NB4 (cell line): Measurements from ENCODE around the gene PLA2R1.

ENCODE experiments used
- POLR2A ChIP-seq: IDR thresholded peaks from 2 replicates; pipeline ENCODE4 v1.6.1; 2011; ENCODE audit warnings: mild to moderate bottlenecking; ENCODE audit not compliant: insufficient read length; ENCODE audit errors: extremely low read depth
- TF ChIP-seq, protein P1 (sequence below): IDR thresholded peaks from one replicate; pipeline ENCODE4 v1.5.1; 2012; ENCODE audit warnings: low read depth, low read length

DNA sequence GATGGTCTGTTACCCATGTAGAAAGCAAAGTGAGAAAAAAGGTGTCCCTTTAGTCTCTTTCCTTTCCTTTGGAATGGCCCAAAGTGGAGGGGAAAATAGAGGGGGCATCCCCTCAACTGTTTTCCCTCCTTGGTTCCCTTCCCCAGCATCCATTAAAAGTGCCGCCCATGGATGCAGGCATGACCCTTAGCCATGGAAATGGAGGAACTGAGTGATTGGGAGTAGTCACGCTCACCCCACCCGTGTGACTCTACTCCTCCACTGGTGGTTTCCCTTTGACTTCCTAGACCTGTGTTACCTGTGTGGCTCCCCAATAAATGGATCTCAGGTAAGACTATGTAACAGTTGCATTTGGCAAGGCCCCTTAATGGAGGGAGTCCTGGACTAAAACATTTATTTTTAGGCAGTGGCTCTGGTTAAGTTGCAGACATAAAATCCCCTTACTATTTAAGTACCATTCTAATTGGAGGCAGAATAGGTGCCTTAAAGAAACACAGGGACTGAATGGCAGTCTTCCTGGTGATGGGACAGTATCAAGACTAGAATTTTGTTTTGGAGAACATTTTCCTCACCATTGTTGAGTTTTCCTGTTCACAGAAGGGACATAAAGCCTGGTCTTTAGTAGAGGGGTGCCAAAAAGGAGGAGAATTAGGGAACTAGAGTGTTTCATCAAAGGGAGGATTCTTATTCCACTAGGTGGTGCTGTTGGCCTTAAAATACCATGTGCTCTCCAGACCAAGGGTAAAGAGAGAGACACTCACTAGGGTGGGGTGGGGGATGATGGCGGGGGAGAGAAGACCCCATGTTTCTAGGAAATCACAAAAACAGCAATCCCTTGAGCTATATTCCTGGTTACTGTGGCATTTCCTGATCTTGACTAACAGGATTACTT is 25.7 kb upstream of the PLA2R1 start:
- TF ChIP-seq, protein P1, sequence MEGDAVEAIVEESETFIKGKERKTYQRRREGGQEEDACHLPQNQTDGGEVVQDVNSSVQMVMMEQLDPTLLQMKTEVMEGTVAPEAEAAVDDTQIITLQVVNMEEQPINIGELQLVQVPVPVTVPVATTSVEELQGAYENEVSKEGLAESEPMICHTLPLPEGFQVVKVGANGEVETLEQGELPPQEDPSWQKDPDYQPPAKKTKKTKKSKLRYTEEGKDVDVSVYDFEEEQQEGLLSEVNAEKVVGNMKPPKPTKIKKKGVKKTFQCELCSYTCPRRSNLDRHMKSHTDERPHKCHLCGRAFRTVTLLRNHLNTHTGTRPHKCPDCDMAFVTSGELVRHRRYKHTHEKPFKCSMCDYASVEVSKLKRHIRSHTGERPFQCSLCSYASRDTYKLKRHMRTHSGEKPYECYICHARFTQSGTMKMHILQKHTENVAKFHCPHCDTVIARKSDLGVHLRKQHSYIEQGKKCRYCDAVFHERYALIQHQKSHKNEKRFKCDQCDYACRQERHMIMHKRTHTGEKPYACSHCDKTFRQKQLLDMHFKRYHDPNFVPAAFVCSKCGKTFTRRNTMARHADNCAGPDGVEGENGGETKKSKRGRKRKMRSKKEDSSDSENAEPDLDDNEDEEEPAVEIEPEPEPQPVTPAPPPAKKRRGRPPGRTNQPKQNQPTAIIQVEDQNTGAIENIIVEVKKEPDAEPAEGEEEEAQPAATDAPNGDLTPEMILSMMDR = no peak
- no peak for TF ChIP-seq POLR2A
